Measurements from ENCODE around the gene SCARF1.

- TF ChIP-seq CTCF (IDR thresholded peaks at IDR 0.05) (no peak), POLR2A (IDR thresholded peaks at IDR 0.05) (no peak)
Measured at GRCh38 chr17:1643999-1644492, 1.5 kb downstream of the SCARF1 start.
